H1 (cell line): ENCODE data around the gene RWDD4.

Source experiments
- CEBPB ChIP-seq: IDR thresholded peaks from 2 replicates; pipeline ENCODE4 v1.6.1; 2012; ENCODE audit warnings: low read depth, low read length
- CTCF ChIP-seq, 3 experiments: IDR thresholded peaks; 1 replicate in 2 of 3; 2 replicates in 1 of 3; pipeline versions ENCODE4 v1.5.1 to v1.6.1; 2011; ENCODE audit warnings: low read length in 3 of 3, mild to moderate bottlenecking in 3 of 3, inconsistent platforms in 2 of 3, low read depth in 1 of 3, moderate library complexity in 1 of 3; ENCODE audit not compliant: insufficient read depth in 1 of 3; ENCODE audit errors: control extremely low read depth in 1 of 3
- EP300 ChIP-seq, 2 experiments: IDR thresholded peaks; 1 replicate in 1 of 2; 2 replicates in 1 of 2; pipeline ENCODE4 v1.6.1; 2011 to 2012; ENCODE audit warnings: low read depth in 2 of 2, low read length in 2 of 2, mild to moderate bottlenecking in 2 of 2, borderline replicate concordance in 1 of 2, inconsistent platforms in 1 of 2, moderate library complexity in 1 of 2
- POLR2AphosphoS5 ChIP-seq: IDR thresholded peaks from 2 replicates; pipeline ENCODE4 v1.6.1; 2011; ENCODE audit warnings: low read depth, low read length
- TAF1 ChIP-seq: IDR thresholded peaks from 2 replicates; pipeline ENCODE4 v1.6.1; 2011; ENCODE audit warnings: mild to moderate bottlenecking, low read depth, low read length

DNA sequence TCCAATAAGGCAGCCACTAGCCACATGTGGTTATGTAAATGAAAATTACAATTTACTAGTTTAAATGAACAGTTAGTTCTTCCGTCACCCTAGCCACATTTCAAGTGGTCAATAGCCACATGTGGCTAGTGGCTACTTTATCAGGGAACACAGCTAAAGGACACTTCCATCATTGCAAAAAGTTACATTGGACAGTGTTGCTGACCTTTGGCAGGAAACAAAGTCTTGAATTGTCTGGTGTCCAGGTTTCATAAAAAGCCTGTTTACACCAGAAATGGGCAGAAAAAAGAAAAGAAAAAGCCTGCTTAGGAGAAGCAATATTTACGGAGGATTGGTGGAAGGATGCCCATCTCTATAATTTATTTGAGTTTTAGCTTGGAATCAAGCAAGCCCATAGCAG lies 38.6 kb downstream of the RWDD4 start:
- no peak for TF ChIP-seq CTCF (IDR thresholded peaks at IDR 0.05; ENCODE audit: control extremely low read depth in 1 of 3, insufficient read depth in 1 of 3, low read depth in 1 of 3, low read length in 3 of 3)
- TF ChIP-seq CEBPB = no peak
- TF ChIP-seq EP300 (IDR thresholded peaks at IDR 0.05; ENCODE audit: borderline replicate concordance in 1 of 2, low read depth in 2 of 2, low read length in 2 of 2) = no peak
- no peak for TF ChIP-seq POLR2AphosphoS5
- no peak for TF ChIP-seq TAF1
